ENCODE results near the gene ZNF605.

- TF ChIP-seq CTCF (IDR thresholded peaks at IDR 0.05) = no peak
- TF ChIP-seq POLR2A (IDR thresholded peaks at IDR 0.05) = no peak
These were observed 68.4 kb downstream of the ZNF605 start, which contains the start of gene CHFR for GRCh38 chr12:132887513-132888351.

All from ovary (tissue), 3 donors.